Calu3 (cell line): ENCODE results near the gene WASF3. TPM values are rescaled to one million over a fixed set of nuclear protein-coding genes. Genes with fewer than 3 reads are reported as not detected.

Experiments
- BruUV-seq: library from RNA; stranded (reverse); fragments of 400-500 nt; replicated peaks from 2 replicates; lab custom pipeline; 2021; lab: Mats Ljungman, UMichigan
- CTCF ChIA-PET: fragments of 300-600 bp; sonication (Branson Sonifier 250); formaldehyde crosslinking; loops from one replicate; lab custom pipeline; 2022; ENCODE audit warnings: antibody characterized with exemption; lab: Charles Lee
- DNase-seq: peaks from one replicate; pipeline ENCODE4 v3.0.0; 2022
- H3K27ac Mint-ChIP-seq: one replicate; pipeline ENCODE4 v1.8.0; 2022; ENCODE audit warnings: mixed read lengths; ENCODE audit not compliant: unreplicated experiment
- H3K27me3 Mint-ChIP-seq: one replicate; pipeline ENCODE4 v1.8.0; 2022; ENCODE audit warnings: mixed read lengths; ENCODE audit not compliant: unreplicated experiment
- H3K36me3 Mint-ChIP-seq: one replicate; pipeline ENCODE4 v1.8.0; 2022; ENCODE audit warnings: mild to moderate bottlenecking, moderate library complexity, mixed read lengths; ENCODE audit not compliant: insufficient read depth, unreplicated experiment
- H3K4me1 Mint-ChIP-seq: one replicate; pipeline ENCODE4 v1.8.0; 2022; ENCODE audit warnings: mild to moderate bottlenecking, low read depth, mixed read lengths; ENCODE audit not compliant: unreplicated experiment
- H3K4me3 Mint-ChIP-seq: one replicate; pipeline ENCODE4 v1.8.0; 2022; ENCODE audit warnings: mild to moderate bottlenecking, low read depth, moderate library complexity, mixed read lengths; ENCODE audit not compliant: unreplicated experiment
- H3K9me3 Mint-ChIP-seq: one replicate; pipeline ENCODE4 v1.8.0; 2022; ENCODE audit warnings: low read depth, mixed read lengths; ENCODE audit not compliant: unreplicated experiment
- CTCF ChIP-seq: fragments of 200-600 bp; IDR thresholded peaks from one replicate; pipeline ENCODE4 v1.8.0; 2022; ENCODE audit warnings: antibody characterized with exemption; ENCODE audit not compliant: unreplicated experiment
- intact Hi-C: fragments of 100-400 bp; cut with micrococcal nuclease; formaldehyde crosslinking; loops from one replicate; pipeline ENCODE4 v1.10.0; 2022; ENCODE audit not compliant: unreplicated experiment
- total RNA-seq: library from RNA; stranded (reverse); gene quantifications from 2 replicates; pipeline ENCODE4 v1.2.3, GENCODE V29; 2022

Gene WASF3
- total RNA-seq, 1 experiment from 2014 or later: 8.7 TPM

- no peak for DNase-seq
- Mint-ChIP-seq H3K27me3 (peaks cover 2% of the 10 kb centered on the region), H3K4me3 (no peak overlapping the region), H3K27ac (no peak overlapping the region), H3K9me3 (no peaks in the 10 kb centered on the region), H3K4me1 (peaks cover 2% of the 10 kb centered on the region), H3K36me3 (no peaks in the 10 kb centered on the region)
- CTCF ChIA-PET: interaction anchor here (1.0 to 1.2 kb wide), 4 partner anchors 141 to 514 kb away, joined by 3 to 41 read pairs (median 6); no protein-coding TSS in a partner anchor
- intact Hi-C loops: loop anchor here (2.0 to 5.0 kb wide), 2 partner anchors 202 to 216 kb away; no protein-coding TSS in a partner anchor
- no peak for TF ChIP-seq CTCF
- no TSS peak for BruUV-seq
Observed at GRCh38 chr13:26699197-26699490, 141.7 kb downstream of the WASF3 start.

DNA sequence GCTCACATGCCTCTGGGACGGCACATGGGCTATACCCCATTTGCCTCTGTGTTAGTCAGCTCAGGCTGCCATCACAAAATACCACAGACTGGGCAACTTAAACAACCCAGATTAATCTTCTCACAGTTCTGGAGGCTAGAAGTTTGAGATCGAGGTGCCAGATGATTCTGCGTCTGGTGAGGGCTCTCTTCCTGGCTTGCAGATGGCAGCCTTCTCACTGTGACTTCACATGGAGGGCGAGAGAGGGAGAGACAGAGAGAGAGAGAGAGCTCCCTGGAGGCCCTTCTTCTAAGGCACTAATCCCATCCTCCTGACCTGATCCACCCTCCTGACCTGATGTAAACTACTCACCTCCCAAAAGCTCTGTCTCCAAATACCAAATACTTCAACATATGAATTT is 148.1 kb downstream of the WASF3 start:
- no peaks in the 10 kb centered on the region for H3K9me3 Mint-ChIP-seq
- intact Hi-C loops: no loop called here
- H3K36me3 Mint-ChIP-seq: no peaks in the 10 kb centered on the region
- H3K4me3 Mint-ChIP-seq: no peak overlapping the region
- H3K27me3 Mint-ChIP-seq: peaks cover 24% of the 10 kb centered on the region
- TF ChIP-seq CTCF: no peak
- DNase-seq: no peak
- CTCF ChIA-PET: interaction anchor here (1.0 to 1.2 kb wide), 2 partner anchors 12 to 224 kb away, joined by 3 to 6 read pairs; no protein-coding TSS in a partner anchor
- no TSS peak for BruUV-seq
- no peak overlapping the region for H3K27ac Mint-ChIP-seq
- H3K4me1 Mint-ChIP-seq: no peaks in the 10 kb centered on the region

GRCh38 chr13:26706381-26706780 is 148.9 kb downstream of the WASF3 start:
- no TSS peak for BruUV-seq
- no peaks in the 10 kb centered on the region for H3K4me1 Mint-ChIP-seq
- no peak for TF ChIP-seq CTCF
- peaks cover 24% of the 10 kb centered on the region for H3K27me3 Mint-ChIP-seq
- no peaks in the 10 kb centered on the region for H3K36me3 Mint-ChIP-seq
- H3K4me3 Mint-ChIP-seq: no peak overlapping the region
- no peaks in the 10 kb centered on the region for H3K9me3 Mint-ChIP-seq
- intact Hi-C loops: no loop called here
- H3K27ac Mint-ChIP-seq: no peak overlapping the region
- no peak for DNase-seq
- CTCF ChIA-PET: interaction anchor here (1.0 kb wide), 1 partner anchor 11 kb away, joined by 6 read pairs; no protein-coding TSS in a partner anchor

DNA sequence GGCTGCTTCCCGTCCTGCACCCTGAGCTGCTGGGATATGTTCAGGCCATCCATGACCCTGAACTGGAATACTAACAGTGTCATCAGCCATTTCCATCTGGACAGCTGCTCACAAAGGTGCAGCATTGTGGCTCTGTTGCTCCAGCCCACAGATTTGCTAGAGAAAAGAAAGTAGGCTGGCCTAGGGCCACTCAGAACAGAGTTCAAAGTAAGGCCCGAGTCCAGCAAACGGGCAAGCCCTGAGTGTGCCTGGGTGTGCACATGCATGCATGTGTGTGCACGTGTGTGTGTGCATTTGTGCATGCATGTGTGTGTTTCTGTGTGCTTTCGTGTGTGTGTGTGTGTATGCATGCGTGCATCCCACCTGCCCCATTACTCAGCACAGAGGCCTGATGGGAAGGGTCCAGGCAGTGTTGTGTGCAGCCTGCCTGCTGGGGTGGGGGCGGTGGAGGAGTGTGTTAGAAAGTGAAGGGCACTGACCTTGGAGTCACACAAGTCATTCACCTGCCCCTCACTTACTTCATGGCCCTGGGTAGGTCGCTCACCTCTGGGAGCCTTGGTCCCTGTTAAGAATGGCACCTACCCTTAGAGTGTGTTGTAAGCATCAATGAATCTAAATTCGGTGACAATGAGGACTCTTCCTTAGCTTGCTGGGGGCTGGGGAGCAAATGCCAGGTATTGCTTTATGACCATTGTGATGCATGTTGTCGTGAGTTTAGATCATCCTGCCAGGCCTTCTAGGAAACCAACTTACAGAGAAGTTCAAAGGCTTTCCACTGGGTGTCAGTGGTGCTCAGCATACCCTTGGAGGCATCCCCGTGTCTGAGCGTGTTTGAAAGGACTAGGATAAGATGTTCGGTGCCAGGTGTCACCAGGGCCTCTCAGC is 149.9 kb downstream of the WASF3 start:
- no TSS peak for BruUV-seq
- intact Hi-C loops: loop anchor here (1.0 kb wide), 1 partner anchor 223 kb away; no protein-coding TSS in a partner anchor
- no peaks in the 10 kb centered on the region for H3K9me3 Mint-ChIP-seq
- H3K4me1 Mint-ChIP-seq: no peaks in the 10 kb centered on the region
- H3K27ac Mint-ChIP-seq: no peak overlapping the region
- no peaks in the 10 kb centered on the region for H3K36me3 Mint-ChIP-seq
- H3K27me3 Mint-ChIP-seq: peaks cover 24% of the 10 kb centered on the region
- TF ChIP-seq CTCF: peak; percentile 28
- DNase-seq: peak; percentile 42
- CTCF ChIA-PET: no interaction called here
- no peak overlapping the region for H3K4me3 Mint-ChIP-seq
